ENCODE measurements around the gene CABLES2. TPM values are rescaled to one million over a fixed set of nuclear protein-coding genes. Genes with fewer than 3 reads are reported as not detected.
A peak's percentile ranks its signal among the peaks of the same experiment; 100 is the strongest.

Gene CABLES2, protein sequence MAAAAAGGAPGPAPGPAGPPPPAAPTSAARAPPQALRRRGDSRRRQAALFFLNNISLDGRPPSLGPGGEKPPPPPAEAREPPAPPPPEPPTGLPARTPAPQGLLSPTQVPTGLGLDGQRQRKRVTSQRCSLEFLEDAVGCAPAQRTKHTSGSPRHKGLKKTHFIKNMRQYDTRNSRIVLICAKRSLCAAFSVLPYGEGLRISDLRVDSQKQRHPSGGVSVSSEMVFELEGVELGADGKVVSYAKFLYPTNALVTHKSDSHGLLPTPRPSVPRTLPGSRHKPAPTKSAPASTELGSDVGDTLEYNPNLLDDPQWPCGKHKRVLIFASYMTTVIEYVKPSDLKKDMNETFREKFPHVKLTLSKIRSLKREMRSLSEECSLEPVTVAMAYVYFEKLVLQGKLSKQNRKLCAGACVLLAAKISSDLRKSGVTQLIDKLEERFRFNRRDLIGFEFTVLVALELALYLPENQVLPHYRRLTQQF
- total RNA-seq (1 to 10 TPM; 3.0 to 4.2 TPM), polyA plus RNA-seq (1 to 10 TPM; 1.8 to 2.1 TPM)
- long read RNA-seq, donor 1, partial matches to known transcripts, result 0 of 4 reads
- long read RNA-seq, donor 1, other reads (novel, unspliced or antisense), result 4 of 4 reads
- long read RNA-seq, donor 2, partial matches to known transcripts, result 2 of 2 reads
- long read RNA-seq, donor 2, other reads (novel, unspliced or antisense), result 0 of 2 reads

DNA sequence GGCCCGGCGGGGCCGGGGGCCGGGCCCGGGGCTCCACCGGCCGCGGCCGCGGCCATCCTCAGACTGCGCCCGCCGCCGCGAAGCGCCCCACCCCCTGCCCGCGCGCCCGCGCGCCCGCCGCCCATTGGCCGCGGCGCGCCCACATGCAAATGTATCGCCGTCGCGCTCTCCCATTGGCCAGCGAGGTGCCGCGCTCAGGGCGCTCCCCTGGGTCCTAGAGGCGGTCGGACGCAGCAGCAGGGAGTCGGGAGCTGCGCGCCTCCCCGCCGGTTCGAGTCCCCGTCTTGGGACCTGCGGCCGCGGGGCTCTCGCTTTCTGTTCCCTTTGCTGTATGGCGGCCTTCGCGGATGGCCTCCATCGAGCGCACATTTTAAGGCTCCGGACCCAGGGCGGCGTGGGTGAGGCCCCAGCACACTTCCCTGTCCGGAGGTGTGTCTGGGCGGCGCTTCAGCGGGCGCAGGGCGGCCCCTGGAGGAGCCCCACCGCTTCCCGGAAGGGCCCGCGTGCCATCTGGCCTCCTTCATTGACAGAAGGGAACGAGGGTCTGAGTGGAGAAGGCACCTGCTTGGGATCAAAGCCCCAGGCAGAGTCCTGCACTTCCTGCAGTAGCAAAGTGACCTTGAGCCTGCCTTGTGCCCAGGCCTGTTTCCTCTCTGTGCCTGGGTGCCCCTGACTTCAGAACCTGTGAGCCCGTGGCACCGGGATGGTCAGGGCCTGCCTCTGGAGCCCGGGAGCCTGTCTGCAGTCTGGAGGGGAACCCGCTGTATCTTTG, at the start of gene CABLES2:
TSS of gene CABLES2 (minus strand) at position 65 of the 772 bp plus-strand sequence. CDS start at position 56, 9 bp downstream.
- no peak within 1 kb of the TSS for H3K27ac ChIP-seq (ENCODE audit: low read depth in 1 of 2, low read length in 2 of 2)
- WGBS, 2 donors, result 6 to 10% methylated on average over 46 to 73 of the region's 73 CpGs
- H3K36me3 ChIP-seq (ENCODE audit: control insufficient read depth in 1 of 2, insufficient read depth in 2 of 2, low read length in 1 of 2), result no peaks in the 10 kb centered on the region
- intact Hi-C loops (cut with DNase I), result loop anchor here in 1 of 2 donors (10.0 kb wide), 1 partner anchor 217 kb away; no protein-coding TSS in a partner anchor
- peak within 1 kb of the TSS; percentile 63 to 84 for H3K4me3 ChIP-seq (ENCODE audit: low read length in 2 of 2)
- peak; percentile 96 to 97 for DNase-seq
- H3K9me3 ChIP-seq (ENCODE audit: control insufficient read depth, low read length), result no peaks in the 10 kb centered on the region
- ATAC-seq (ENCODE audit: low FRiP score), result peak; percentile 94
- H3K27me3 ChIP-seq (ENCODE audit: control insufficient read depth in 1 of 2, insufficient read depth in 2 of 2, low read length in 1 of 2), result no peaks in the 10 kb centered on the region
- H3K4me1 ChIP-seq (ENCODE audit: control insufficient read depth in 1 of 2, insufficient read depth in 2 of 2, low read length in 2 of 2), result no peaks in the 10 kb centered on the region

DNA sequence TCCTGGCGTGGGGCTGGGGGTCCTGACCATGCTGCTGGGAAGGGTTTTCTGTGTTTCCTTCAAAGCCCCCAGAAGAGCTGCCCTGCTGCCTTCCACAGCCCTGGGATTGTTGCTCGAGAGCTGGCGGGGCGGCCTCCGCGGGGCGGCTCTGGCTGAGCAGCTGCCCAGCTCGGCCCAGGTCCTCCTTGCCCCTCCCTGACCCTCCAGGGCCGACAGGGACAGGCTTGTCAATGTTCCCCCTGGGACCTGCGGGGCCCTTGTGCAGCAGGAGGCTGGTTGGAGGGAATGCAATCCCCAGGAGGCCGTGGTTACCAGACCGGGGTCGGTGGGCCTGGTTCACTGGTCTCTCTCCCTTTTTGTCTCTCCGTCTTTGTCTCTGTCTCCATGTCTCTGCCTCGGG, 48.8 kb upstream of the CABLES2 start:
- WGBS, 2 donors, result 87 to 89% methylated on average over 15 of the region's 15 CpGs
- ATAC-seq (ENCODE audit: low FRiP score) (no peak), DNase-seq (no peak)
- Histone ChIP-seq H3K27ac (ENCODE audit: low read depth in 1 of 2, low read length in 2 of 2) (no peak overlapping the region), H3K36me3 (ENCODE audit: control insufficient read depth in 1 of 2, insufficient read depth in 2 of 2, low read length in 1 of 2) (no peaks in the 10 kb centered on the region), H3K9me3 (ENCODE audit: control insufficient read depth, low read length) (no peaks in the 10 kb centered on the region), H3K27me3 (ENCODE audit: control insufficient read depth in 1 of 2, insufficient read depth in 2 of 2, low read length in 1 of 2) (no peaks in the 10 kb centered on the region), H3K4me3 (ENCODE audit: low read length in 2 of 2) (no peak overlapping the region), H3K4me1 (ENCODE audit: control insufficient read depth in 1 of 2, insufficient read depth in 2 of 2, low read length in 2 of 2) (no peaks in the 10 kb centered on the region)
- intact Hi-C loops (cut with DNase I), result no loop called here

DNA sequence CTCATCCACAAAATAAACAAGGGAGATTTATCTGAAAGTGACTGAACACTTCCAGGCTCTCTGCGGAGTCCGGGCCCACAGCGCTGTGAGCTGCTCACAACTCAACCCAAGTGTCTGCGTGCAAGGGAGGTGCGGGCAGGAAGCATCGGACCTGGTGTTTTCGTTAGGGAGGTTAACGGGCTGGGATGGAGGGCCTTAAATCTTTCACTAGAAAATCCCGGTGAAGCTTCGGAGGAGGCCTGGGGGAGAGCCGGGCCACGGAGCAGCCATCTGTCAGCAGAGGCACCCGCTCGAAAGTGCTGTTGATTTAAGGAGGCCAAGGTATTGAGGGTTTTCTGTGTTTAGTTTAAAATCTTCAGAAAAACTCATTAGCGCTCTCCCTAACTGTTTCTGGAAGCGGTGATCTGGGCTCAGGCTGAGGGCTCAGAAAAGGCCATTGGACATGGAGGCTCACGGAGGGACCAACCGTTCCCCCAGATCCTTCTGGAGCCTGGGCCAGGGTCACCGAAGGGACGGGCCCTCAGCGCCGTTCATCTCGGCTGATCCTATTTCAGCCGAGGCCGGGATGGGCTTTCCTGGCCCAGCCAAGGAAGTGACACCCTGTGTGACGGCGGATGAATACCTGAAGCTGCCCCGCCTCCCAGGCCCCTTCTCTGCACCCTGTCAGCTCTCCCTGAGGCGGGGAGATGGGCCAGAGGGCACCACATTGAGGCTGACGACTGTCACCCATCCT, 48.0 kb upstream of the CABLES2 start:
- WGBS, 2 donors, result 92 to 94% methylated on average over 30 of the region's 30 CpGs

DNA sequence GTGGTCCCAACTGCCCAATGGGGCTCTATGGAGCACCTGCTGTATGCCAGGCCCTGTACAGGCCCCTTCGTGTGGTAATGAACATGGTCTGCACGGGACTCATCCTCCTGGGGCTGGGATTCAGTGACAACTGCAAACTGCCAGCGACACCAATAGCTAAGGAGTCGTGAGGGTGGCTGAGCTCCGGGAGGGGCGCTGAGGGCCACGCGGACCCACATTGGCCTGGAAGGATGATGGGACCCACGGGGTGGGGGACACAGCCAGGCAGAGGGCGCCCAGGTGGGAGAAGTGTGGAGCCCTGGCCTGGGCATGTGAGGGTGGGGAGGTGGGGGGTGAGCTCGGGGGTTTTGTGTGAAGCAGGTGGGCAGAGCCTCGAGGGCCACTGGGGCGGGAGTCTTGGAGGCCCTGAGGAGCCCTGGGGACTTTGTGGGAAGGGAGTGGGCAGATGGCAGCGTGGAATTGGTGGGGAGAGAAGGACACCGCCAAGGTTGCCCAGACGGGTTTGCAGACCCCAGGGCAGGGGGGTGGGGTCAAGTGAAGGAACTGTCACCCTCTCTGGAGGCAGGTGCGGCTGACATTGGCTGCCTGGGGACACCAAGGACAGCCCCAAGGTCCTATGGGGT, 46.2 kb upstream of the CABLES2 start:
- Histone ChIP-seq H3K27me3 (ENCODE audit: control insufficient read depth in 1 of 2, insufficient read depth in 2 of 2, low read length in 1 of 2) (no peaks in the 10 kb centered on the region), H3K4me3 (ENCODE audit: low read length in 2 of 2) (no peak overlapping the region), H3K27ac (ENCODE audit: low read depth in 1 of 2, low read length in 2 of 2) (no peak overlapping the region), H3K9me3 (ENCODE audit: control insufficient read depth, low read length) (no peaks in the 10 kb centered on the region), H3K4me1 (ENCODE audit: control insufficient read depth in 1 of 2, insufficient read depth in 2 of 2, low read length in 2 of 2) (no peaks in the 10 kb centered on the region), H3K36me3 (ENCODE audit: control insufficient read depth in 1 of 2, insufficient read depth in 2 of 2, low read length in 1 of 2) (no peaks in the 10 kb centered on the region)
- 88 to 91% methylated on average over 17 of the region's 17 CpGs for WGBS, 2 donors
- no peak for ATAC-seq (ENCODE audit: low FRiP score)
- intact Hi-C loops (cut with DNase I), result no loop called here
- DNase-seq, result no peak

More for the DNA sequence above, 48.0 kb upstream of the CABLES2 start:
- no peaks in the 10 kb centered on the region for H3K9me3 ChIP-seq (ENCODE audit: control insufficient read depth, low read length)
- H3K4me1 ChIP-seq (ENCODE audit: control insufficient read depth in 1 of 2, insufficient read depth in 2 of 2, low read length in 2 of 2), result no peaks in the 10 kb centered on the region
- H3K27ac ChIP-seq (ENCODE audit: low read depth in 1 of 2, low read length in 2 of 2), result no peak overlapping the region
- intact Hi-C loops (cut with DNase I), result no loop called here
- no peaks in the 10 kb centered on the region for H3K27me3 ChIP-seq (ENCODE audit: control insufficient read depth in 1 of 2, insufficient read depth in 2 of 2, low read length in 1 of 2)
- H3K4me3 ChIP-seq (ENCODE audit: low read length in 2 of 2), result no peak overlapping the region
- DNase-seq, result no peak
- no peaks in the 10 kb centered on the region for H3K36me3 ChIP-seq (ENCODE audit: control insufficient read depth in 1 of 2, insufficient read depth in 2 of 2, low read length in 1 of 2)
- ATAC-seq (ENCODE audit: low FRiP score), result no peak

DNA sequence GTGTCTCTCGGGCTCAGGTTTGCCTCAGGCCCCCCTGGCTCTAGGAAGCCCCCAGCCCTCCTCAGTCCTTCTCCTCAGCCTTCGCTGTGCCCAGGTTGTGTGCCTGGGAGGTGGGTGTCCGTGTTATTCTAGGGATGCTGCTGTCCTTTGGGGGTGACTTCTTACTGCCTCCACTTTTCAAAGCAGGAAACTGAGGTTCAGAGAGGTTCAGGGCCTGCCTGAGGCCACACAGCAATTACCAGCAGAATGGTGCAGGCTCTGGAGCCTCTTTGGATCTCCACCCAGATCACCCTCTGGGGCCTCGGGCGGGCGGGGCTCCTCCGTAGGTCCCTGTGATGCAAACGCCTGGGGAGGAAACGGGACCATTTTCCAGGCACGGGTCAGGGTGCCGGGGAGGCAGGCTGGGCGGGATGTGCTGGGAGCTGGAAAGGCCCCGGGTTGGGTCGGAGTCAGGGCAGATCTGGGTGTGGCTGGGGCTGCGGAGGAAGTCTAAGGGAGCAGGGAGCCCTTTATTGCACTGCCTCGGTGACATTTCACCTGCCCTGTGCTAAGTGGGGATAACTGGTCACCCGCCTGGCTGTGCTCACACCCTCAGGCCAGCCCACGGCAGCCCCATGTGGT, 45.5 kb upstream of the CABLES2 start:
- ATAC-seq (ENCODE audit: low FRiP score), result no peak
- intact Hi-C loops (cut with DNase I), result no loop called here
- no peak for DNase-seq
- Histone ChIP-seq H3K4me1 (ENCODE audit: control insufficient read depth in 1 of 2, insufficient read depth in 2 of 2, low read length in 2 of 2) (no peaks in the 10 kb centered on the region), H3K27ac (ENCODE audit: low read depth in 1 of 2, low read length in 2 of 2) (no peak overlapping the region), H3K36me3 (ENCODE audit: control insufficient read depth in 1 of 2, insufficient read depth in 2 of 2, low read length in 1 of 2) (no peaks in the 10 kb centered on the region), H3K4me3 (ENCODE audit: low read length in 2 of 2) (no peak overlapping the region), H3K27me3 (ENCODE audit: control insufficient read depth in 1 of 2, insufficient read depth in 2 of 2, low read length in 1 of 2) (no peaks in the 10 kb centered on the region), H3K9me3 (ENCODE audit: control insufficient read depth, low read length) (no peaks in the 10 kb centered on the region)
- 89 to 92% methylated on average over 18 of the region's 18 CpGs for WGBS, 2 donors

DNA sequence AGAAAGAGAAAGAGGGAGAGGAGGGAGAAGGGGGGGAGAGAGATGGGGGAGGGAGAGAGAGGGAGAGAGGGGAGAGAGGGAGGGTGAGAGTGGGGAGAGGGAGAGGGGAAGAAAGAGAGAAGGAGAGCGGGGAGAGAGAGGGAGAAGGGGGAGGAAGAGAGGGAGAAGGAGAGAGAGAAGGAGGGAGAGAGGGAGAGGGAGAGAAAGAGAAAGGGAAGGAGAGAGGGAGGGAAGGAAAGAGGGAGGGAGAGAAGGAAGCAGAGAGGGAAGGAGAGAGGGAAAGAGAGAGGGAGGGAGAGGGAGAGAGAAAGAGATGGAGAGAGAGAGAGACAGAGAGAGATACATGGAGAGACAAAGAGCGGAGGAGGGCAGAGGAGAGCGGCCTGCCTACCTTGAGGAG, 44.9 kb upstream of the CABLES2 start:
- no peaks in the 10 kb centered on the region for H3K36me3 ChIP-seq (ENCODE audit: control insufficient read depth in 1 of 2, insufficient read depth in 2 of 2, low read length in 1 of 2)
- WGBS, 2 donors, result 98% methylated on average over 3 of the region's 3 CpGs
- intact Hi-C loops (cut with DNase I), result no loop called here

DNA sequence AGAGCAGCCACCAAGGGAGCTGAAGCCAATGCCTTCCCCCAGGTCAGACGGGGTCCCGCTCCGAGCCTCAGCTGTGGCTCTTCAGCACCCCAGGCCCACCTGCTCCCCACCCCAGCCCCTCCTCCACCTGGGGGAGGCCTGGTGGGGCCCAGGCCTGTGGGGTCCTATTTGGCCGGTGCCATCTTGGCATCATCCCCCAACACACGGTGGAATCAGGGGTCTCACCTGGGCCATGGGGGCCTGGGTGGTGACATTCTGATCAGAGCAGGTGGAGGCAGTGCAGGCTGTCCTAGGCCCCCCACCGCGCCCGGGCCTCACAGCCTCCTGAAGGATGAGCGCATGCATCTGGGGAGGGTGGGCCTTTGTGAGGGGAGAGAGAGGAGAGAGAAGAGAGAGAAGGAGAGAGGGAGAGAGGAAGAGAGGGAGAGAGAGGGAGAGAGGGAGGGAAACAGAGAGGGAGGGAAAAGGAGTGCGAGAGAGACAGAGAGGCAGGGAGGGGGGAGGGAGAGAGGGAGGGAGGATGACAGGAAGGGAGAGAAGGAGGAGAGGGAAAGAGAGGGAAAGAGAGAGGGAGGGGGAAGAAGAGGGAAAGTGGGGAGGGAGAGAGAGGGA, 44.2 kb upstream of the CABLES2 start:
- ATAC-seq (ENCODE audit: low FRiP score) (no peak), DNase-seq (no peak)
- no peaks in the 10 kb centered on the region for H3K4me1 ChIP-seq (ENCODE audit: control insufficient read depth in 1 of 2, insufficient read depth in 2 of 2, low read length in 2 of 2)
- no peaks in the 10 kb centered on the region for H3K36me3 ChIP-seq (ENCODE audit: control insufficient read depth in 1 of 2, insufficient read depth in 2 of 2, low read length in 1 of 2)
- H3K9me3 ChIP-seq (ENCODE audit: control insufficient read depth, low read length), result no peaks in the 10 kb centered on the region
- 80 to 83% methylated on average over 10 of the region's 10 CpGs for WGBS, 2 donors
- intact Hi-C loops (cut with DNase I), result no loop called here
- no peak overlapping the region for H3K27ac ChIP-seq (ENCODE audit: low read depth in 1 of 2, low read length in 2 of 2)
- no peak overlapping the region for H3K4me3 ChIP-seq (ENCODE audit: low read length in 2 of 2)
- no peaks in the 10 kb centered on the region for H3K27me3 ChIP-seq (ENCODE audit: control insufficient read depth in 1 of 2, insufficient read depth in 2 of 2, low read length in 1 of 2)

More for the DNA sequence above, 44.9 kb upstream of the CABLES2 start:
- H3K27me3 ChIP-seq (ENCODE audit: control insufficient read depth in 1 of 2, insufficient read depth in 2 of 2, low read length in 1 of 2), result no peaks in the 10 kb centered on the region
- H3K27ac ChIP-seq (ENCODE audit: low read depth in 1 of 2, low read length in 2 of 2), result no peak overlapping the region
- no peak overlapping the region for H3K4me3 ChIP-seq (ENCODE audit: low read length in 2 of 2)
- no peak for ATAC-seq (ENCODE audit: low FRiP score)
- H3K9me3 ChIP-seq (ENCODE audit: control insufficient read depth, low read length), result no peaks in the 10 kb centered on the region
- no peak for DNase-seq
- no peaks in the 10 kb centered on the region for H3K4me1 ChIP-seq (ENCODE audit: control insufficient read depth in 1 of 2, insufficient read depth in 2 of 2, low read length in 2 of 2)
